Tibial nerve (tissue), 4 donors: Measurements from ENCODE around the gene FMN1. TPM values are rescaled to one million over a fixed set of nuclear protein-coding genes. Genes with fewer than 3 reads are reported as not detected.

Source experiments
- DNase-seq, 2 donors: peaks; one replicate each; pipeline ENCODE4 v3.0.0-alpha.2; 2019; ENCODE audit warnings: low spot score in 2 of 2
- H3K27ac ChIP-seq, 4 donors: fragments of 200-600 bp; sonication (generic) in 3 of 4; one replicate each; pipeline ENCODE4 v1.5.1; 2017 to 2019; ENCODE audit warnings: mild to moderate bottlenecking in 1 of 4
- H3K27me3 ChIP-seq, 2 donors: fragments of 200-600 bp; sonication (generic) in 1 of 2; one replicate each; pipeline versions ENCODE4 v1.5.1 to v1.6.0; 2017 to 2019
- H3K36me3 ChIP-seq, 3 donors: fragments of 200-600 bp; sonication (generic); one replicate each; pipeline ENCODE4 v1.5.1; 2018 to 2019
- H3K4me1 ChIP-seq, 4 donors: fragments of 200-600 bp; sonication (generic) in 3 of 4; one replicate each; pipeline ENCODE4 v1.5.1; 2017 to 2019
- H3K4me3 ChIP-seq, 4 donors: fragments of 200-600 bp; sonication (generic) in 3 of 4; one replicate each; pipeline ENCODE4 v1.5.1; 2017 to 2019; ENCODE audit warnings: mild to moderate bottlenecking in 1 of 4, moderate library complexity in 1 of 4
- H3K9me3 ChIP-seq, 4 donors: fragments of 200-600 bp; sonication (generic) in 3 of 4; one replicate each; pipeline ENCODE4 v1.5.1; 2017 to 2019
- EP300 ChIP-seq, 2 donors: sonication (generic); formaldehyde crosslinking; IDR thresholded peaks; one replicate each; pipeline ENCODE4 v1.6.1; 2017; ENCODE audit warnings: antibody characterized with exemption in 2 of 2, mild to moderate bottlenecking in 1 of 2
- POLR2A ChIP-seq, 2 donors: fragments of 450-650 bp; IDR thresholded peaks; one replicate each; pipeline ENCODE4 v1.6.1; 2017; ENCODE audit warnings: antibody characterized with exemption in 2 of 2, mild to moderate bottlenecking in 2 of 2, moderate library complexity in 2 of 2
- whole genome bisulfite sequencing, 2 donors: methylation state at CpG; one replicate each; pipeline ENCODE4 v1.1.5; 2018; 5-methylcytosine and 5-hydroxymethylcytosine counted together
- total RNA-seq, 4 donors: library from RNA; depleted of rRNA; stranded (reverse); fragments of >200 nt; gene quantifications; one replicate each; pipeline ENCODE4 v1.1.0, GENCODE V29; 2016
- TF ChIP-seq, protein P1 (sequence below), 5 experiments: fragments of 200-600 bp in 3 of 5; fragments of 450-650 bp in 2 of 5; sonication (generic) in 3 of 5; IDR thresholded peaks; one replicate each; pipeline ENCODE4 v1.5.1; 2016 to 2019; ENCODE audit warnings: antibody characterized with exemption in 5 of 5, mild to moderate bottlenecking in 3 of 5, moderate library complexity in 2 of 5

The FMN1 gene
- total RNA-seq, 4 donors from 2014 or later: 15.1 to 62.1 (median 20.7) TPM

DNA sequence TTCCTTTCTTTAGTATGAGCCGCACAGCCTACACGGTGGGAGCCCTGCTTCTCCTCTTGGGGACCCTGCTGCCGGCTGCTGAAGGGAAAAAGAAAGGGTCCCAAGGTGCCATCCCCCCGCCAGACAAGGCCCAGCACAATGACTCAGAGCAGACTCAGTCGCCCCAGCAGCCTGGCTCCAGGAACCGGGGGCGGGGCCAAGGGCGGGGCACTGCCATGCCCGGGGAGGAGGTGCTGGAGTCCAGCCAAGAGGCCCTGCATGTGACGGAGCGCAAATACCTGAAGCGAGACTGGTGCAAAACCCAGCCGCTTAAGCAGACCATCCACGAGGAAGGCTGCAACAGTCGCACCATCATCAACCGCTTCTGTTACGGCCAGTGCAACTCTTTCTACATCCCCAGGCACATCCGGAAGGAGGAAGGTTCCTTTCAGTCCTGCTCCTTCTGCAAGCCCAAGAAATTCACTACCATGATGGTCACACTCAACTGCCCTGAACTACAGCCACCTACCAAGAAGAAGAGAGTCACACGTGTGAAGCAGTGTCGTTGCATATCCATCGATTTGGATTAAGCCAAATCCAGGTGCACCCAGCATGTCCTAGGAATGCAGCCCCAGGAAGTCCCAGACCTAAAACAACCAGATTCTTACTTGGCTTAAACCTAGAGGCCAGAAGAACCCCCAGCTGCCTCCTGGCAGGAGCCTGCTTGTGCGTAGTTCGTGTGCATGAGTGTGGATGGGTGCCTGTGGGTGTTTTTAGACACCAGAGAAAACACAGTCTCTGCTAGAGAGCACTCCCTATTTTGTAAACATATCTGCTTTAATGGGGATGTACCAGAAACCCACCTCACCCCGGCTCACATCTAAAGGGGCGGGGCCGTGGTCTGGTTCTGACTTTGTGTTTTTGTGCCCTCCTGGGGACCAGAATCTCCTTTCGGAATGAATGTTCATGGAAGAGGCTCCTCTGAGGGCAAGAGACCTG, 463.5 kb downstream of the FMN1 start:
- no peak overlapping the region for H3K4me3 ChIP-seq
- H3K27ac ChIP-seq: no peak overlapping the region
- H3K36me3 ChIP-seq: no peaks in the 10 kb centered on the region
- no peak for DNase-seq
- H3K4me1 ChIP-seq: no peaks in the 10 kb centered on the region
- H3K9me3 ChIP-seq: peaks cover 0 to 3% (median 1%) of the 10 kb centered on the region in 4 donors
- WGBS, 2 donors: 56 to 57% methylated on average over 27 of the region's 27 CpGs
- no peaks in the 10 kb centered on the region for H3K27me3 ChIP-seq
- TF ChIP-seq EP300 (IDR thresholded peaks at IDR 0.05) (no peak), POLR2A (IDR thresholded peaks at IDR 0.05) (no peak)
- TF ChIP-seq, protein P1, sequence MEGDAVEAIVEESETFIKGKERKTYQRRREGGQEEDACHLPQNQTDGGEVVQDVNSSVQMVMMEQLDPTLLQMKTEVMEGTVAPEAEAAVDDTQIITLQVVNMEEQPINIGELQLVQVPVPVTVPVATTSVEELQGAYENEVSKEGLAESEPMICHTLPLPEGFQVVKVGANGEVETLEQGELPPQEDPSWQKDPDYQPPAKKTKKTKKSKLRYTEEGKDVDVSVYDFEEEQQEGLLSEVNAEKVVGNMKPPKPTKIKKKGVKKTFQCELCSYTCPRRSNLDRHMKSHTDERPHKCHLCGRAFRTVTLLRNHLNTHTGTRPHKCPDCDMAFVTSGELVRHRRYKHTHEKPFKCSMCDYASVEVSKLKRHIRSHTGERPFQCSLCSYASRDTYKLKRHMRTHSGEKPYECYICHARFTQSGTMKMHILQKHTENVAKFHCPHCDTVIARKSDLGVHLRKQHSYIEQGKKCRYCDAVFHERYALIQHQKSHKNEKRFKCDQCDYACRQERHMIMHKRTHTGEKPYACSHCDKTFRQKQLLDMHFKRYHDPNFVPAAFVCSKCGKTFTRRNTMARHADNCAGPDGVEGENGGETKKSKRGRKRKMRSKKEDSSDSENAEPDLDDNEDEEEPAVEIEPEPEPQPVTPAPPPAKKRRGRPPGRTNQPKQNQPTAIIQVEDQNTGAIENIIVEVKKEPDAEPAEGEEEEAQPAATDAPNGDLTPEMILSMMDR (IDR thresholded peaks at IDR 0.05): no peak

DNA sequence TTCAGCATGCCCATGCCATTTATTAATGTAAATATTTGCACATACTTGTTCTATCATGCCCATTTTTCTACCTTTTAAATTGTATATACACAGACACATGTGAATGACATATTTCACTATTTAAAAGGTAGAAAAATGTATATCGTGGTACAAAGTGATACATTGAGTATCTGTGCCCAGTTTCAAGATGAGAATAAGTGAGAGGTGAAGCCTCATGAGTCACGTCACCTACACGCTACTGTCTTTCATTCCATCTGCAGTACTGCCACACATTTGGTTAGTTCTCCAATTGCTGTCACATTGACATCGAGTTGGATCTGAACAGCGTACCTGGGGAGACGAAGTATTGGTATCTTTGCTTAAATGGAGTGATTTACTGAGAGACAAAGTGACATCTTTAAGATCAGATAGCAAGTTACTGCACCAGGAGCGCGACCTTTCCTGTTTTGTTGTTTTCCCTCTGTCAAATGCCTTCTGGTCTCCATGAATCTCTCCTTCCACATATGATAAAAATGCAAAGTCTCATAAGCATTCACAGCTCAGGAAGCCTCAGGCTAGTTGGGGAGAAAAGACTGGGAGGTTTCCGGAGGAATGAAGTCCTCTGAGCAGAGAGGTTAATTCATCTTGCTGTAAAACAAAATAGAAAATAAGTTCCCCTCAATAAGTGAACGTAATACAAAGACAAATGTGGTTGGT, 464.7 kb downstream of the FMN1 start:
- DNase-seq: no peak
- H3K27ac ChIP-seq: no peak overlapping the region
- TF ChIP-seq, protein P1 (IDR thresholded peaks at IDR 0.05): no peak
- TF ChIP-seq POLR2A (IDR thresholded peaks at IDR 0.05) (no peak), EP300 (IDR thresholded peaks at IDR 0.05) (no peak)
- no peaks in the 10 kb centered on the region for H3K36me3 ChIP-seq
- no peaks in the 10 kb centered on the region for H3K27me3 ChIP-seq
- H3K9me3 ChIP-seq: peaks cover 0 to 5% (median 1%) of the 10 kb centered on the region in 4 donors
- no peaks in the 10 kb centered on the region for H3K4me1 ChIP-seq
- 82 to 87% methylated on average over 10 of the region's 10 CpGs for WGBS, 2 donors
- no peak overlapping the region for H3K4me3 ChIP-seq

DNA sequence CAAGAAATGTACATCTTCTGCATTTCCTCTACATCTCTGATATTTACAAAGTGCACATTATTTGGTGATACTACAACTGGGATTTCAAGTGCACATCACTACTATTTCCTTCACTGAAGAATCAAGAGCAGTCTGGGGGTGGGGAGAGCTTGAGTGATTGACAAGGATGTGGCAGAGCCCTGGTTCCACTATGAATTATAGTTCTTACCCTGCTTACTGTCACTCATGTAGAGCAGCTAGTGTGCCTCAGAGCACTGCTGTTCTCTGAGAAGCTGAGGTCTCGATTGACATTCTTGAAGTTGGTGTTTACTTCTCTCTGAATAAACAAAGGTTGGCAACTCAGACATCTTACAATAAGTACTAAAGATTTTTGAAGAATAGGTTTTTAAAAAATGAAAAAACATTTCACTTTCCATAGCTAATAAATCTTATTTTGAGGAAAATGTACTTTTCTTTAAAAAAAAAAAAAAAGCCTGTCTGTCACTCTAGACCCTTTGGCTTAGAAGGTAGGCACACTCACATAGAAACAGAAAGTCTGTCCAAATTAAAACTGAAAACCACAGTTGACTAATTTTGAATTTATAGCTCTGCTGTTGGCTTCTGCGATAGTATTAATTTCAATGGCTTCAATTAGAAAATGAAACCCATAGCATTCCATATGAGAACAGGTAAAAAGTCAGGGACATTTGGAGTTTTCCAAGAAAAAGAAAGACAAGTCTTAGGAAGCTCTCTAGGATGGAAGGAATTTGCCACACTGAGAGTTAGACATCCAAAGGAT, 471.2 kb downstream of the FMN1 start:
- no peak for DNase-seq
- TF ChIP-seq EP300 (IDR thresholded peaks at IDR 0.05) (no peak), POLR2A (IDR thresholded peaks at IDR 0.05) (no peak)
- TF ChIP-seq, protein P1 (IDR thresholded peaks at IDR 0.05): no peak

DNA sequence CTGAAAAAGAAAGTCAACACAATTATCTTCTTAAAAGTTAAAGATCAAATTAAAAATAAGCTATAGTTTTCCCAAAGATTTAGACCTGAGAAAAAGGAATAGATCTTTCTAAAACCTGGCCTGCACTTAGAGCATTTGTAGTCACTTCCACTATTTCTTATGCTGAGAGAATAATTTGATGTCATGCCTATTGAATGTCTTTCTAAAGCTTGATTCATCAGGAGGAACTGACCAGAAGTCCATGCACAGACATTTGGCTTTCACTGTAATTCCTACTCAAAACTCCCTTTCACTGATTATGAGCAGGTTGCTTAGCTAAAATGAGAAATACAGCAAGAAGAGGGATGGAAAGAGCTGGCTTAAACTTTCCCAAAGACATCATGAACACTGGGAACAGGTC, 472.4 kb downstream of the FMN1 start:
- no peak overlapping the region for H3K27ac ChIP-seq
- DNase-seq: no peak
- peaks cover 0 to 33% of the 10 kb centered on the region in 2 donors for H3K27me3 ChIP-seq
- H3K36me3 ChIP-seq: no peaks in the 10 kb centered on the region
- no peak overlapping the region for H3K4me3 ChIP-seq
- peaks cover 0 to 5% (median 0%) of the 10 kb centered on the region in 4 donors for H3K9me3 ChIP-seq
- no peak for TF ChIP-seq EP300 (IDR thresholded peaks at IDR 0.05)
- TF ChIP-seq POLR2A (IDR thresholded peaks at IDR 0.05): no peak
- TF ChIP-seq, protein P1 (IDR thresholded peaks at IDR 0.05): no peak
- peaks cover 0 to 23% (median 18%) of the 10 kb centered on the region in 4 donors for H3K4me1 ChIP-seq

More for the DNA sequence above, 471.2 kb downstream of the FMN1 start:
- Histone ChIP-seq H3K4me1 (peaks cover 0 to 11% (median 9%) of the 10 kb centered on the region in 4 donors), H3K27ac (no peak overlapping the region), H3K9me3 (peaks cover 0 to 5% (median 1%) of the 10 kb centered on the region in 4 donors), H3K27me3 (peaks cover 0 to 21% of the 10 kb centered on the region in 2 donors), H3K4me3 (no peak overlapping the region), H3K36me3 (no peaks in the 10 kb centered on the region)
- 70 to 83% methylated on average over 2 of the region's 2 CpGs for WGBS, 2 donors
